Activated CD4-positive, CD25-positive, alpha-beta regulatory T cell (primary cell): ENCODE data around the gene KIF5A.

ENCODE experiments used
- DNase-seq, 4 experiments: peaks; one replicate each; lab custom pipeline; 2025; lab: John Stamatoyannopoulos, UW

Gene KIF5A

DNA sequence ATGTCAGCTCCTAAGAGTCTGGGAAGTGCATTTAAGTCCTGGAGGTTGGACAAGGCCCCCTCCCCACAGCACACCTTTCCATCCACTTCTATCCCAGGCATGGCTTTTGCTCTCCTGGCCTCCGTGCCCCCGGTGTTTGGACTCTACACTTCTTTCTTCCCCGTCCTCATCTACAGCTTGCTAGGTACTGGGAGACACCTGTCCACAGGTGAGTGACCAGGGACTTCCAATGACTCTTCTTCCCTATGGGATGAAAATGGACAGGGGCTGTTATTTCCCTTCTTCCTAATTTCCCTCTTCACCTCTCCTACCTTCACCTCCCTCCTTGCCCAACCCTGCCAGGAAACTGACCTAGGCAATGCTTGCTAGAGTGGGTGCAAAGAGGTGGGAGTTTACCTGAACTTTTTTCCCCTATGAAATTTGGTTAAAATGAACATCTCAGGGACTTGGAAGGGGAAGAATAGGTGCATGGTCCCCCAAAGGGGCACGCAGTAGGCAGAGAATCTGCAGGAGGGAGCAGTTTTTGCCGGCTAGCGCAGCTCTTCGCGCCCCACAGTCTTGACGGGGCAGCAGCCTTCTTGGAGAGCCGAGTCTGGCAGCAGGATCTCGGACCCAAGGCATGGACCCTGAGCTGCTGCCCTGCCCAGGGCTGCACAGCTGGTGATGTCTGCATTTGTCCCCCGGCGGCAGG lies 70.5 kb downstream of the KIF5A start:
- no peak for DNase-seq

DNA sequence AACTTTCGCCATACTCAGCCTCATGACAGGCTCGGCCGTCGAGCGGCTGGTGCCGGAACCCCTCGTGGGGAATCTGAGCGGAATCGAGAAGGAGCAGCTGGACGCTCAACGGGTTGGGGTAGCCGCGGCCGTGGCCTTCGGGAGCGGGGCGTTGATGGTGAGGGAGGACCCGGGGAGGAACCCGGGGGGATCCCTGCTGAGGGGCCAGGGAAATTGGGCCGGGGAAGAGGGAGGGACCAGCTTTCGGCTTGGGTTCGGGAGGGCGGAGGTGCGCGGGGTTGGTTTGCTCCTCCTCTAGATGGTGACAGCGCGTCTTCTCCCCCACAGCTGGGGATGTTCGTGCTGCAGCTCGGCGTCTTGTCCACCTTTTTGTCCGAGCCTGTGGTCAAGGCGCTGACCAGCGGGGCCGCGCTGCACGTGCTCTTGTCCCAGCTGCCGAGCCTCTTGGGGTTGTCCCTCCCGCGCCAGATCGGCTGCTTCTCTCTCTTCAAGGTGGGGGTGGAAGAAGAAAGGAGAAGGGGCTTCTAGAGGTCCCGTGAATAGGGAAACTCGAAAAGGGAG lies 71.2 kb downstream of the KIF5A start:
- DNase-seq, result no peak

DNA sequence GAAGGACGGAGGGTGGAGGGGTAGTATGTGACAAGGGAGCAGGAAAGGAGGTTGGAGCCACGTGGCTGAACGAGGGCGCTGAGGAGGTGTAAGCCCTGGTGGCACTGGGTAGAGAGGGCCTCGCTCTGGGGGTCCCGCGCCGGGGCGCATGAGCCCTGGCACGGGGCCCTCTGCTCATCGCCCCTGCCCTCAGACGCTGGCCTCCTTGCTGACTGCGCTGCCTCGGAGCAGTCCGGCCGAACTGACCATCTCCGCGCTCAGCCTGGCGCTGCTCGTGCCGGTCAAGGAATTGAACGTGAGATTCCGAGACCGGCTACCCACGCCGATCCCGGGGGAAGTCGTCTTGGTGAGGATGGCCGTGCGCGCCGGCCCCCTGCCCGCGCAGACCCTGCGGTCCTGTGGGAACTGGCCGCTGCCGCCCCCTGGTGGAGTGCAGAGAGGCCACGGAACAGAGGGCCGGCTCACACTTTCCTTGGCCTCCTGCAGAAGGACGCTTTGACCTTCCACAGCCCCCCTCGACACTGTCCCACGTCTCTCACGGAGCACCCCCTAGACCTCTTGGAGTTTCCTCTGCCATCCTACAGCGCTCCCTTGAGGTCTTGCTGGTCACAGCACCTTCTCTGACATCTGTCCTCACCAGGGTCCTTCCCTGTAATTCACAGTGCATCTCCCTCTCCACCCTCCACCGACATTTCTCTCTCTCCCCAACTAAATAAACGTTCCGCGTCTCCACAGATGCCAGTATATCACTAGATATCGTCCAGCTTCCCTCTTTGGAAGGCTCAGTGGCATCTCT lies 71.9 kb downstream of the KIF5A start:
- peak in 3 of 4 experiments; percentile 35 to 46 (median 44) for DNase-seq

GRCh38 chr12:57622293-57623245 lies 72.7 kb downstream of the KIF5A start:
- no peak for DNase-seq

DNA sequence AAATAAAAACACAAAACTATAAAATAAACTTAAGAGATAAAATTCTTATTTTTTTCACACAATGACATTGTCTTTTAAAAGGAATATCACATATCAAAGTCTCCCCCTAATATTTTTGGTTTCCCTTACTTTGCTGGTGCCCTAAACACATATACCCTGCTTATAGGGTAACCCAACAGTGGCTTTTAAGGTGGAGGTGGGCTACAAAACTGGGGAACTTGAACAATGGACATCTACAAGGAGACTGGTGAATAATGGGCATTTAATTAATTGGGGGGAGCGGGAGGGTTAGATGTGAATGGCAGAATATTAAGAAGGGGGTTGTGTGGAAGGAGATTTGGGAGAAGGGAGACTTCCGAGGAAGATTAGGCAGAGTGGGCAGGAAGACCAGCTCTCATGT lies 73.5 kb downstream of the KIF5A start:
- no peak for DNase-seq

GRCh38 chr12:57623811-57624390 lies 74.1 kb downstream of the KIF5A start:
- DNase-seq, result no peak

- no peak for DNase-seq
These were observed 74.8 kb downstream of the KIF5A start for GRCh38 chr12:57624441-57625220.

GRCh38 chr12:57625261-57626032 lies 75.6 kb downstream of the KIF5A start:
- DNase-seq, result no peak

DNA sequence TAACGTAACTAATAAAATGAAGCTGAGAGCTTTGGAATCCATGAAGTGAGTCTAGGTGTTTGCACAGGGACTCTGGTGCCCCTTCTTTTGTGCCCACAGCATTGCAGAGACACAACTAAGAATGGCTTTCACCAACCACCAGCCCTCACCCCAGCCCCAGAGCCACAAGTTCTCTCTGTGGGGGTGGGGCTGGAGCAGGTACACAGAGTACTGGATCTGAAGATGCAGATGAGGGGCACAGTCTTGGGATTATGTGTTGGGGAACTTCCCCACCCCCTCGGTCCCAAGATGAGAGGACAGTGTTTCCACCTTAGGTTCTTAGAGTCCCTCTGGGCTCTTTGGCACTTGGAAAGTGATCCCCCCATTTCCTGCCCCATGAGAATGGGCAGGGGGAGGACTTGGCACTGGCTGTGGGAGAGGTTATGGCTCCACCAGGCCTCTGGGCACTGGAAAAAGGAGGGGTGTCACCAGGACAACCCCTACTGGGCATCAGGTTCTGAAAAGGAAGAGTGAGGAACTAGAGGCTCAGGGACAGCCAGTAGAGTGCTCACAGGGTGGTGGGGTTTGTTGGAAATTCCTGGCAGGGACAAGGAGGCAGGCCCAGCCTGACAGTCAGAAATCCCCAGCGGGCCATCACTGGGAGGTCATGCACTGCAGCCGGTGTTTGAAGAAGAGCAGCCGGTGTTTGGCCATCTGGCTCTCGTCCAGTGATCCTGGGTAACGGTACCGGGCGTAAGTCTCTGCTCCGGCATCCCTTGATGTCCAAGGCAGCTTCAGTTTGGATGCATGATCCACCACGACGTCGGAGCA lies 76.5 kb downstream of the KIF5A start:
- no peak for DNase-seq

GRCh38 chr12:57626921-57627445 lies 77.1 kb downstream of the KIF5A start:
- DNase-seq, result no peak

GRCh38 chr12:57627501-57628279 lies 77.8 kb downstream of the KIF5A start:
- DNase-seq, result no peak

- DNase-seq, result no peak
These were observed 78.7 kb downstream of the KIF5A start for GRCh38 chr12:57628280-57629191.

DNA sequence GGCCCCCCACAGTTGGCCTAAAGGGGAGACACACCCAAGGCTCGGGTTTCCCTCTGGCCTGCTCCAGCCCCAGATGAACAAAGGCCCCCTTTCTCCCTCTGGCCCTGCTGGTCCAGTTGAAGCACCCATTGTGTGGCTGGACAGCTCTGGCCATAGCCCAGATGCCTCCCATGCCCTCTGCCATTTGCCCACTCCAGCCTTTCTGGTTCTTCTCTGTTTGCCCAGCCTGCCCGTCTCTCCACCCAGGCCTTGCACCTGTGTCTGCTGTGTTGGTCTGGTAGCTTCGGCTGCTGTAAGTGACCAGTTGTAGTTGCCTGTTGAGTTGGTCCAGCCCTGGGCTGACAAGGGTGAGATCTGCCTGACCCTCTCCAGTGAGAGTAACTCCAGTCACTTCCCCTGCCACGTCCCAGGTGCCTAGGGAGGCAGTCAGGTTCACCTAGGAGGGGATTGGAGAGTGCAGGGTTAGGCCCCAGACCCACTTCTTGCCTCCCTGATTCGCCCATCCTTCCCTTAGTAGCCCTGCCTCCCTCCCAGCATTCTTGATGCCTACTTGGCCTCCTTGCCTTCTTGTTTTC lies 80.1 kb downstream of the KIF5A start:
- no peak for DNase-seq

GRCh38 chr12:57630891-57631433 lies 81.1 kb downstream of the KIF5A start:
- DNase-seq, result no peak

DNA sequence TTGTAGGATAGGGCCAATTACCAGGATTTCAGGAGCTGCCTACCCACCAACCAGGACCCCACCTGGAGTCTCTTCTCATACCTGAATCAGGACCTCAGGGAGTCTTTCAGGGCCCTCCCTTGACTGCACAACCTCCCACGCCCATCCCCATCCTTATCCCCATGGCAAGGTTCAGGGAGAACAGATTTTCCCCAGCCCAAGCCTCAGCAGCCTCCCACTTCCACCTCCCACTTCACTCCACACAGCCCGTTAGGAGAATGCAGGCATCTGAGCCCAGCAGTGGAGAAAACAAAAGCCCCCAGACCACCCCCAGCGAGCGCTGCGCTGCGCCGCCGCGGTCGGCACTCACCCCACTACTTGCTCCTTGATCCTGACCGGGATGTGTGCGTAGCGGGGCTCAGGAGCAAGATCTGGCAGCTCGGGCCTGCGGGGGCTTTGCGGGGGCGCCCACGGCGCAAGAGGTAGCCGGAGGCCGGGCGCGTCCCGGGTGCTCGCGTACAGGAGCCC lies 81.8 kb downstream of the KIF5A start:
- DNase-seq, result no peak
